ENCODE results near the gene ETV6. TPM values are rescaled to one million over a fixed set of nuclear protein-coding genes. Genes with fewer than 3 reads are reported as not detected.

Gene ETV6
- total RNA-seq, 1 experiment from 2014 or later: 14.1 TPM

- POLR2A ChIA-PET: no interaction called here
- ATAC-seq (no peak), DNase-seq (ENCODE audit: low read depth, low spot score) (no peak)
- no TSS peak for BruUV-seq (replicated peaks)
- no peak overlapping the region for H3K4me3 ChIP-seq (replicated peaks in 1 of 2; ENCODE audit: low read depth in 1 of 2, low read length in 2 of 2)
- H3K9me3 ChIP-seq (ENCODE audit: control insufficient read depth in 1 of 2, insufficient read depth in 1 of 2, low read depth in 1 of 2, low read length in 2 of 2): no peaks in the 10 kb centered on the region
- no peak overlapping the region for H3K4me2 ChIP-seq (ENCODE audit: low read length)
- H4K20me1 ChIP-seq (ENCODE audit: insufficient read depth): no peaks in the 10 kb centered on the region
- intact Hi-C loops (cut with micrococcal nuclease): no loop called here
- RAD21 ChIA-PET (ENCODE audit: low non-redundant PET in 1 of 2, low total read pairs in 2 of 2, uncharacterized antibody in 2 of 2, unreplicated experiment in 2 of 2): no interaction called here
- H3K9me2 ChIP-seq (ENCODE audit: insufficient read depth): no peaks in the 10 kb centered on the region
- H3K27me3 ChIP-seq (ENCODE audit: insufficient read depth, low read length): no peaks in the 10 kb centered on the region
- H3K27ac ChIP-seq (ENCODE audit: low read depth, low read length): no peak overlapping the region
- no peak for TF ChIP-seq ZBTB33 (IDR thresholded peaks at IDR 0.05; ENCODE audit: extremely low read depth, insufficient replicate concordance, low read length)
- no peak for TF ChIP-seq REST (IDR thresholded peaks at IDR 0.05; ENCODE audit: low read depth)
- TF ChIP-seq EGR1 (IDR thresholded peaks at IDR 0.05; ENCODE audit: low read depth): no peak
- no peak for TF ChIP-seq CTCF (IDR thresholded peaks at IDR 0.05 in 2 of 3, conservative IDR thresholded peaks at IDR 0.05 in 1 of 3; ENCODE audit: borderline replicate concordance in 1 of 3, insufficient read depth in 1 of 3, low read depth in 2 of 3, low read length in 2 of 3)
- no peak for TF ChIP-seq ZFX (IDR thresholded peaks at IDR 0.05)
- no peak for TF ChIP-seq SIN3A (IDR thresholded peaks at IDR 0.05; ENCODE audit: low read depth)
- no peak for TF ChIP-seq SRF (IDR thresholded peaks at IDR 0.05; ENCODE audit: low read depth)
- no peak for TF ChIP-seq JUND (IDR thresholded peaks at IDR 0.05)
- no peak for TF ChIP-seq EZH2phosphoT487 (IDR thresholded peaks at IDR 0.05; ENCODE audit: borderline replicate concordance)
- TF ChIP-seq YY1 (IDR thresholded peaks at IDR 0.05; ENCODE audit: extremely low read depth, insufficient replicate concordance, low read depth, low read length): no peak
- no peak for TF ChIP-seq TCF7L2 (IDR thresholded peaks at IDR 0.05; ENCODE audit: borderline replicate concordance, extremely low read depth, insufficient read depth, insufficient read length)
- TF ChIP-seq CEBPB (IDR thresholded peaks at IDR 0.05; ENCODE audit: low read depth): no peak
- no peak for TF ChIP-seq CBX3 (IDR thresholded peaks at IDR 0.05; ENCODE audit: low read depth)
- no peak for TF ChIP-seq EZH2 (IDR thresholded peaks at IDR 0.05)
- TF ChIP-seq POLR2AphosphoS5 (IDR thresholded peaks at IDR 0.05; ENCODE audit: low read depth, low read length): no peak
- no peak for TF ChIP-seq ELF1 (IDR thresholded peaks at IDR 0.05; ENCODE audit: borderline replicate concordance, low read depth)
- no peak for TF ChIP-seq MAX (IDR thresholded peaks at IDR 0.05)
- TF ChIP-seq ZNF274 (IDR thresholded peaks at IDR 0.05; ENCODE audit: low read depth, low read length): no peak
- H2AFZ ChIP-seq (ENCODE audit: low read depth, low read length, poor library complexity, severe bottlenecking): no peak overlapping the region
- H3K79me2 ChIP-seq (ENCODE audit: insufficient read depth, low read length): no peaks in the 10 kb centered on the region
- CTCF ChIA-PET: no interaction called here
- no peaks in the 10 kb centered on the region for H3K36me3 ChIP-seq (ENCODE audit: control insufficient read depth in 1 of 2, insufficient read depth in 2 of 2, low read length in 2 of 2)
- no peak overlapping the region for H3K9ac ChIP-seq (ENCODE audit: low read length)
- H3K4me1 ChIP-seq (ENCODE audit: control insufficient read depth in 1 of 2, insufficient read depth in 2 of 2, low read length in 2 of 2): no peaks in the 10 kb centered on the region
These were observed 182.6 kb downstream of the ETV6 start for GRCh38 chr12:11832093-11832492.
